Uterus (tissue), 2 donors: Measurements from ENCODE around the gene MCUB.

Experiments
- CTCF ChIP-seq, 4 experiments: fragments of 200-600 bp in 2 of 4; fragments of 450-650 bp in 2 of 4; sonication (generic) in 2 of 4; IDR thresholded peaks; one replicate each; pipeline ENCODE4 v1.5.1; 2016 to 2019; ENCODE audit warnings: antibody characterized with exemption in 4 of 4, mild to moderate bottlenecking in 2 of 4, moderate library complexity in 1 of 4
- POLR2A ChIP-seq, 2 donors: fragments of 450-650 bp; IDR thresholded peaks; one replicate each; pipeline ENCODE4 v1.6.1; 2016; ENCODE audit warnings: antibody characterized with exemption in 2 of 2, mild to moderate bottlenecking in 1 of 2, moderate library complexity in 1 of 2

- TF ChIP-seq POLR2A (IDR thresholded peaks at IDR 0.05), result no peak
- no peak for TF ChIP-seq CTCF (IDR thresholded peaks at IDR 0.05)
Observed at GRCh38 chr4:109708990-109709389, 148.9 kb downstream of the MCUB start.
